NB4 (cell line): ENCODE measurements around the gene ZNF23.

ENCODE experiments used
- DNase-seq: peaks from one replicate; pipeline ENCODE4 v3.0.0; 2010; ENCODE audit warnings: low read depth
- H3K4me3 ChIP-seq: one replicate; pipeline ENCODE4 v1.5.1; 2011; ENCODE audit warnings: mild to moderate bottlenecking, low read depth, low read length, moderate library complexity
- CTCF ChIP-seq: IDR thresholded peaks from one replicate; pipeline ENCODE4 v1.5.1; 2012; ENCODE audit warnings: low read depth, low read length
- MAX ChIP-seq: IDR thresholded peaks from 2 replicates; pipeline ENCODE4 v1.6.1; 2011; ENCODE audit warnings: low read depth, low read length
- MYC ChIP-seq: IDR thresholded peaks from 2 replicates; pipeline ENCODE4 v1.6.1; 2011; ENCODE audit warnings: low read depth, low read length
- POLR2A ChIP-seq: IDR thresholded peaks from 2 replicates; pipeline ENCODE4 v1.6.1; 2011; ENCODE audit warnings: mild to moderate bottlenecking; ENCODE audit not compliant: insufficient read length; ENCODE audit errors: extremely low read depth

Gene ZNF23

GRCh38 chr16:71399801-71400563, 62.1 kb downstream of the ZNF23 start:
- DNase-seq, result no peak
- no peak for TF ChIP-seq CTCF
- TF ChIP-seq MAX, result no peak
- TF ChIP-seq POLR2A, result no peak
- no peak for TF ChIP-seq MYC
- H3K4me3 ChIP-seq, result no peak overlapping the region
